ENCODE measurements around the gene GGTA1.

The GGTA1 gene

GRCh38 chr9:121499177-121499426 lies 542 bp downstream of the GGTA1 start:
- Histone ChIP-seq H3K4me1 (ENCODE audit: control insufficient read depth, insufficient read depth, low read length) (peaks cover 17% of the 10 kb centered on the region), H3K27me3 (ENCODE audit: control insufficient read depth, insufficient read depth, low read length) (peaks cover 63% of the 10 kb centered on the region), H3K9ac (ENCODE audit: low read depth, low read length) (no peak overlapping the region), H3K4me3 (ENCODE audit: low read depth, low read length) (peak overlapping the region; percentile 62), H3K27ac (ENCODE audit: low read depth, low read length) (no peak overlapping the region), H3K36me3 (ENCODE audit: control insufficient read depth, insufficient read depth, low read length) (no peaks in the 10 kb centered on the region), H3K9me3 (ENCODE audit: control insufficient read depth, insufficient read depth, low read length) (no peaks in the 10 kb centered on the region)

GRCh38 chr9:121498487-121499176 lies 1.0 kb downstream of the GGTA1 start:
- Histone ChIP-seq H3K9me3 (ENCODE audit: control insufficient read depth, insufficient read depth, low read length) (no peaks in the 10 kb centered on the region), H3K27me3 (ENCODE audit: control insufficient read depth, insufficient read depth, low read length) (peaks cover 61% of the 10 kb centered on the region), H3K9ac (ENCODE audit: low read depth, low read length) (no peak overlapping the region), H3K36me3 (ENCODE audit: control insufficient read depth, insufficient read depth, low read length) (no peaks in the 10 kb centered on the region), H3K27ac (ENCODE audit: low read depth, low read length) (no peak overlapping the region), H3K4me3 (ENCODE audit: low read depth, low read length) (peak overlapping the region; percentile 62), H3K4me1 (ENCODE audit: control insufficient read depth, insufficient read depth, low read length) (peaks cover 16% of the 10 kb centered on the region)

GRCh38 chr9:121498150-121498486 lies 1.5 kb downstream of the GGTA1 start:
- no peak overlapping the region for H3K27ac ChIP-seq (ENCODE audit: low read depth, low read length)
- H3K9me3 ChIP-seq (ENCODE audit: control insufficient read depth, insufficient read depth, low read length) = no peaks in the 10 kb centered on the region
- H3K4me3 ChIP-seq (ENCODE audit: low read depth, low read length) = peak overlapping the region; percentile 62
- peaks cover 11% of the 10 kb centered on the region for H3K4me1 ChIP-seq (ENCODE audit: control insufficient read depth, insufficient read depth, low read length)
- peaks cover 56% of the 10 kb centered on the region for H3K27me3 ChIP-seq (ENCODE audit: control insufficient read depth, insufficient read depth, low read length)
- H3K9ac ChIP-seq (ENCODE audit: low read depth, low read length) = no peak overlapping the region
- H3K36me3 ChIP-seq (ENCODE audit: control insufficient read depth, insufficient read depth, low read length) = no peaks in the 10 kb centered on the region

- Histone ChIP-seq H3K4me1 (ENCODE audit: control insufficient read depth, insufficient read depth, low read length) (peaks cover 9% of the 10 kb centered on the region), H3K9ac (ENCODE audit: low read depth, low read length) (no peak overlapping the region), H3K36me3 (ENCODE audit: control insufficient read depth, insufficient read depth, low read length) (no peaks in the 10 kb centered on the region), H3K9me3 (ENCODE audit: control insufficient read depth, insufficient read depth, low read length) (no peaks in the 10 kb centered on the region), H3K4me3 (ENCODE audit: low read depth, low read length) (no peak overlapping the region), H3K27ac (ENCODE audit: low read depth, low read length) (no peak overlapping the region), H3K27me3 (ENCODE audit: control insufficient read depth, insufficient read depth, low read length) (peaks cover 40% of the 10 kb centered on the region)
Measured at GRCh38 chr9:121495976-121496375, 3.7 kb downstream of the GGTA1 start.

- Histone ChIP-seq H3K4me1 (ENCODE audit: control insufficient read depth, insufficient read depth, low read length) (peaks cover 9% of the 10 kb centered on the region), H3K27ac (ENCODE audit: low read depth, low read length) (no peak overlapping the region), H3K36me3 (ENCODE audit: control insufficient read depth, insufficient read depth, low read length) (no peaks in the 10 kb centered on the region), H3K4me3 (ENCODE audit: low read depth, low read length) (no peak overlapping the region), H3K9ac (ENCODE audit: low read depth, low read length) (no peak overlapping the region), H3K9me3 (ENCODE audit: control insufficient read depth, insufficient read depth, low read length) (no peaks in the 10 kb centered on the region), H3K27me3 (ENCODE audit: control insufficient read depth, insufficient read depth, low read length) (peaks cover 22% of the 10 kb centered on the region)
Measured at GRCh38 chr9:121494192-121494591, 5.5 kb downstream of the GGTA1 start.

- Histone ChIP-seq H3K4me3 (ENCODE audit: low read depth, low read length) (no peak overlapping the region), H3K27ac (ENCODE audit: low read depth, low read length) (no peak overlapping the region), H3K4me1 (ENCODE audit: control insufficient read depth, insufficient read depth, low read length) (no peaks in the 10 kb centered on the region), H3K9ac (ENCODE audit: low read depth, low read length) (no peak overlapping the region), H3K27me3 (ENCODE audit: control insufficient read depth, insufficient read depth, low read length) (no peaks in the 10 kb centered on the region; the same call in 1 of the 2 replicates), H3K9me3 (ENCODE audit: control insufficient read depth, insufficient read depth, low read length) (no peaks in the 10 kb centered on the region), H3K36me3 (ENCODE audit: control insufficient read depth, insufficient read depth, low read length) (no peaks in the 10 kb centered on the region)
Measured at GRCh38 chr9:121491111-121491510, 8.5 kb downstream of the GGTA1 start.

- Histone ChIP-seq H3K9me3 (ENCODE audit: control insufficient read depth, insufficient read depth, low read length) (no peaks in the 10 kb centered on the region), H3K4me1 (ENCODE audit: control insufficient read depth, insufficient read depth, low read length) (no peaks in the 10 kb centered on the region)
Measured at GRCh38 chr9:121489344-121489743, 10.3 kb downstream of the GGTA1 start.

GRCh38 chr9:121486043-121486442 lies 13.6 kb downstream of the GGTA1 start:
- H3K4me1 ChIP-seq (ENCODE audit: control insufficient read depth, insufficient read depth, low read length) = no peaks in the 10 kb centered on the region
- H3K36me3 ChIP-seq (ENCODE audit: control insufficient read depth, insufficient read depth, low read length) = no peaks in the 10 kb centered on the region
- H3K27ac ChIP-seq (ENCODE audit: low read depth, low read length) = no peak overlapping the region
- H3K4me3 ChIP-seq (ENCODE audit: low read depth, low read length) = no peak overlapping the region
- H3K9ac ChIP-seq (ENCODE audit: low read depth, low read length) = no peak overlapping the region
- no peaks in the 10 kb centered on the region for H3K27me3 ChIP-seq (ENCODE audit: control insufficient read depth, insufficient read depth, low read length)
- H3K9me3 ChIP-seq (ENCODE audit: control insufficient read depth, insufficient read depth, low read length) = no peaks in the 10 kb centered on the region

More at GRCh38 chr9:121489344-121489743, 10.3 kb downstream of the GGTA1 start:
- Histone ChIP-seq H3K27ac (ENCODE audit: low read depth, low read length) (no peak overlapping the region), H3K9ac (ENCODE audit: low read depth, low read length) (no peak overlapping the region), H3K27me3 (ENCODE audit: control insufficient read depth, insufficient read depth, low read length) (no peaks in the 10 kb centered on the region; the same call in 1 of the 2 replicates), H3K36me3 (ENCODE audit: control insufficient read depth, insufficient read depth, low read length) (no peaks in the 10 kb centered on the region), H3K4me3 (ENCODE audit: low read depth, low read length) (no peak overlapping the region)

- no peak overlapping the region for H3K9ac ChIP-seq (ENCODE audit: low read depth, low read length)
- H3K4me1 ChIP-seq (ENCODE audit: control insufficient read depth, insufficient read depth, low read length) = no peaks in the 10 kb centered on the region
- H3K9me3 ChIP-seq (ENCODE audit: control insufficient read depth, insufficient read depth, low read length) = no peaks in the 10 kb centered on the region
- H3K27me3 ChIP-seq (ENCODE audit: control insufficient read depth, insufficient read depth, low read length) = no peaks in the 10 kb centered on the region
- no peak overlapping the region for H3K27ac ChIP-seq (ENCODE audit: low read depth, low read length)
- H3K4me3 ChIP-seq (ENCODE audit: low read depth, low read length) = no peak overlapping the region
- no peaks in the 10 kb centered on the region for H3K36me3 ChIP-seq (ENCODE audit: control insufficient read depth, insufficient read depth, low read length)
Measured at GRCh38 chr9:121485623-121486022, 14.0 kb downstream of the GGTA1 start.

GRCh38 chr9:121484651-121485446 lies 14.8 kb downstream of the GGTA1 start:
- Histone ChIP-seq H3K27me3 (ENCODE audit: control insufficient read depth, insufficient read depth, low read length) (no peaks in the 10 kb centered on the region), H3K9me3 (ENCODE audit: control insufficient read depth, insufficient read depth, low read length) (no peaks in the 10 kb centered on the region)

GRCh38 chr9:121483473-121484031 lies 16.1 kb downstream of the GGTA1 start:
- H3K9ac ChIP-seq (ENCODE audit: low read depth, low read length) = no peak overlapping the region
- H3K27ac ChIP-seq (ENCODE audit: low read depth, low read length) = no peak overlapping the region
- H3K27me3 ChIP-seq (ENCODE audit: control insufficient read depth, insufficient read depth, low read length) = no peaks in the 10 kb centered on the region
- no peaks in the 10 kb centered on the region for H3K36me3 ChIP-seq (ENCODE audit: control insufficient read depth, insufficient read depth, low read length)
- no peaks in the 10 kb centered on the region for H3K4me1 ChIP-seq (ENCODE audit: control insufficient read depth, insufficient read depth, low read length)
- H3K9me3 ChIP-seq (ENCODE audit: control insufficient read depth, insufficient read depth, low read length) = no peaks in the 10 kb centered on the region
- no peak overlapping the region for H3K4me3 ChIP-seq (ENCODE audit: low read depth, low read length)

More at GRCh38 chr9:121484651-121485446, 14.8 kb downstream of the GGTA1 start:
- Histone ChIP-seq H3K4me3 (ENCODE audit: low read depth, low read length) (no peak overlapping the region), H3K36me3 (ENCODE audit: control insufficient read depth, insufficient read depth, low read length) (no peaks in the 10 kb centered on the region), H3K27ac (ENCODE audit: low read depth, low read length) (no peak overlapping the region), H3K9ac (ENCODE audit: low read depth, low read length) (no peak overlapping the region), H3K4me1 (ENCODE audit: control insufficient read depth, insufficient read depth, low read length) (no peaks in the 10 kb centered on the region)
